ENCODE data around the gene DYNC1I2. TPM values are rescaled to one million over a fixed set of nuclear protein-coding genes. Genes with fewer than 3 reads are reported as not detected.

The DYNC1I2 gene
- total RNA-seq, 1 donor from 2014 or later: 89.1 TPM

- Histone ChIP-seq H3K9me3 (no peaks in the 10 kb centered on the region), H3K4me1 (no peaks in the 10 kb centered on the region), H3K27ac (no peak overlapping the region), H3K4me3 (no peak overlapping the region), H3K36me3 (no peaks in the 10 kb centered on the region), H3K27me3 (no peaks in the 10 kb centered on the region)
- no peak for TF ChIP-seq CTCF (IDR thresholded peaks at IDR 0.05)
- DNase-seq (no peak), ATAC-seq (no peak)
- intact Hi-C loops (cut with DNase I): no loop called here
These were observed 8.7 kb upstream of the DYNC1I2 start for GRCh38 chr2:171678619-171679018.

DNA sequence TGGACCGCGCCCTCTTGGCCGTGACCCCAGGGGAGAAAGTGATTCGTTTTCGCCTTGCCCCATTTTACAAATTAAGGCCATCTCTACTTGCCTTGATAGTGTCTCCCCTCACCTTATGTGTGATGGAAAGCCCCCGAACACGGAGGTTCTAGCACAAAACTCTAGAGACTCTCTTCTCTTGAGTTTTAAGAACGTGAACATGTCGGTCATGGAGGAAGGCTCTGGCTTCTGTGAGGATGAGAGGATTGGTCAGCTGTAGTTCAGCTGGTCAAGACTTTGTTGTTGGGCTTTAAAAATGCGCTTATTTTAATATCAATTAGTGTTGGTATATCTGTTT lies 828 bp downstream of the DYNC1I2 start:
- H3K4me3 ChIP-seq: peak overlapping the region; percentile 73
- intact Hi-C loops (cut with DNase I): no loop called here
- H3K27ac ChIP-seq: peak overlapping the region; percentile 91
- DNase-seq: no peak
- peak; percentile 1 for ATAC-seq
- H3K9me3 ChIP-seq: no peaks in the 10 kb centered on the region
- H3K4me1 ChIP-seq: peaks cover 23% of the 10 kb centered on the region
- H3K27me3 ChIP-seq: no peaks in the 10 kb centered on the region
- no peak for TF ChIP-seq CTCF (IDR thresholded peaks at IDR 0.05)
- H3K36me3 ChIP-seq: peaks cover 25% of the 10 kb centered on the region

DNA sequence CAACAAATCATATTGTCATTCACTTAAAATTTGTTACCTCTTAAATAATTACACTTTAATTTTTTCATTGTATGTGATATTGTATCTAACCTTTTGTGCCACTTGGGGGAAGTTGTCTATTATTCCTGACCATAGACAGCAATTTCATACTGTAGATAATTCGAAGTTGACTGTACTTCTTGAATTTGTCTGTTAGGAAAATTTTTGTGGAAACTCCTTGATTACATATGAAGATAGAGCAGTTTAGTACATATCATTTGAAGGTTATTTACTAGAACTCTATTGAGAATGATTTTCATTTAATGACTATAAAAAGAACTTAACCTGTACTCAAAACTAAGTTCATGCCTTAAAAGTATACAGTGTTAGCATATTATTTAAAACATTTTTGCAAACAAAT lies 5.1 kb downstream of the DYNC1I2 start:
- Histone ChIP-seq H3K27me3 (no peaks in the 10 kb centered on the region), H3K4me3 (no peak overlapping the region), H3K27ac (no peak overlapping the region), H3K36me3 (peaks cover 59% of the 10 kb centered on the region), H3K4me1 (peaks cover 23% of the 10 kb centered on the region), H3K9me3 (no peaks in the 10 kb centered on the region)
- no peak for TF ChIP-seq CTCF (IDR thresholded peaks at IDR 0.05)
- intact Hi-C loops (cut with DNase I): no loop called here
- ATAC-seq: no peak
- no peak for DNase-seq

DNA sequence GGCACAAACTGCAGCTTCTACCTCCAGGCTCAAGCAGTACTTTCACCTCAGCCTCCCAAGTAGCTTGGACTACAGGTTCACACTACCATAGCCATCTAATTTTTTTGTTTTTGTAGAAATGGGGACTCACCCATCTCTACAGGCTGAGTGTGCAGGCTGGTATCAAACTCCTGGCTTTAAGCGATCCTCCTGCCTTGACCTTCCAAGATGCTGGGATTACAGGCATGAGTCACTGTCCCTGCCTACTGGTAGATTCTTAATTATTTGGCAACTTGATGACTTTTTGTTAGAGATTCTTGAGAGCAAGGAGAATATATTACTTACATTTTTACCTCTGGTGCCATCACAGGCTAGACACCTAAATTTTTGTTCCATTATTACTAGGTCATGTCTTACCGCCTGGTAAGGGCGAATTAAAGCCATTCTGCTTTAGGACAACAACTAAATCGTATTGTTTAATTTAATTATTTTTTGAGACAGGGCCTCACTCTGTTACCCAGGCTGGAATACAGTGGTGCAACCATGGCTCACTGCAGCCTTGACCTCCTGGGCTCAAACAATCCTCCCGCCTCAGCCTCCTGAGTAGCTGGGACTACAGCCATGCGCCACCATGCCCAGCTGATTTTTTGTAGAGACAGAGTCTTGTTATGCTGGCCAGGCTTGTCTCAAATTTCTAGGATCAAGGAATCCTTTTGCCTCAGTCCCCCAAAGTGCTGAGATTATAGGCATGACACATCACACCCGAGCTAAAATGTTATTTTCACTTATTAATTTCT lies 15.7 kb downstream of the DYNC1I2 start:
- intact Hi-C loops (cut with DNase I): no loop called here
- ATAC-seq: no peak
- DNase-seq: no peak
- Histone ChIP-seq H3K27me3 (no peaks in the 10 kb centered on the region), H3K4me3 (no peak overlapping the region), H3K9me3 (no peaks in the 10 kb centered on the region), H3K36me3 (peaks cover 22% of the 10 kb centered on the region), H3K4me1 (peaks cover 4% of the 10 kb centered on the region), H3K27ac (no peak overlapping the region)
- TF ChIP-seq CTCF (IDR thresholded peaks at IDR 0.05): no peak

DNA sequence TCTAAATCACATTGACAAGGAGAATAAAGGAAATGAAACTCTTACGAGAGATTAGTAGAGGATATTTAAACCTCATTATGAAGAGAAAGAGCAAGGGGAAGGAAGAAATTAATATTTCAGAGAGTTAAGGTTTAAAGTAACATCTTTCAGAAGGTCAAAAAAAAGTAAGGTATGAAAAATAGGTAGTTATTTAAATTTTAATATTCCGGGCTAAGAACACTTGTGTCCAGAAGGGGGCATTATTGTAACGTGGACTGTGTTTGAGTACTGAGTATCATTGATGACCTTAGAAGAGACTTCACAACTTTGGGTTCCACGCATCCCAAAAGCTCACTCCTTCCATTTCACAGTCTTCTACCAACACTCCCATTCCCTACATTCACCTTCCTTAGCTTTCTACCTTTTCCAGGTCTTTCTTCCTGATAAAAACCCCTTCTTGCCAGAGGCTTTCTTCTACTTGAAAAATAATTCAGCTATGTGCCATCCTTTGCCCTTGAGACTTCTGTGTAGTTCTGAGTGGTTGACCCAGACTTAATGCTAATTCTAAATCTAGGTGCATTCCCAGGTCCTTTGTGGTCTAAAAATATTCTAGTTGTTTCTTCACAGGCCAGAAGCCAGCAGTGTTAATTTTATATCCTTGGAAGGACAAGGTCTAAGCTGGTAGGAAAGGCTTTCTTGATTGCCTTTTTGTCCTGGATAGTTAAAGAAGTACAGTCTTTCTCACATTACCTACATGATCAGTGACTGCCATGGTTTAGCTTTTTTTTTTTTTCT lies 16.5 kb downstream of the DYNC1I2 start:
- Histone ChIP-seq H3K9me3 (no peaks in the 10 kb centered on the region), H3K27me3 (no peaks in the 10 kb centered on the region), H3K4me1 (peaks cover 4% of the 10 kb centered on the region), H3K36me3 (peaks cover 22% of the 10 kb centered on the region), H3K4me3 (no peak overlapping the region), H3K27ac (no peak overlapping the region)
- no peak for ATAC-seq
- intact Hi-C loops (cut with DNase I): no loop called here
- peak; percentile 51 for TF ChIP-seq CTCF (IDR thresholded peaks at IDR 0.05)
- no peak for DNase-seq

Measured in upper lobe of right lung (tissue), 1 donor.